ENCODE results near the gene PTPRN2. TPM values are rescaled to one million over a fixed set of nuclear protein-coding genes. Genes with fewer than 3 reads are reported as not detected.

Gene PTPRN2
- total and polyA plus RNA-seq, 2 donors (not counting 3 experiments of a cell fraction or from before 2014, with no cell fraction given), result 0.62 to 0.88 TPM

DNA sequence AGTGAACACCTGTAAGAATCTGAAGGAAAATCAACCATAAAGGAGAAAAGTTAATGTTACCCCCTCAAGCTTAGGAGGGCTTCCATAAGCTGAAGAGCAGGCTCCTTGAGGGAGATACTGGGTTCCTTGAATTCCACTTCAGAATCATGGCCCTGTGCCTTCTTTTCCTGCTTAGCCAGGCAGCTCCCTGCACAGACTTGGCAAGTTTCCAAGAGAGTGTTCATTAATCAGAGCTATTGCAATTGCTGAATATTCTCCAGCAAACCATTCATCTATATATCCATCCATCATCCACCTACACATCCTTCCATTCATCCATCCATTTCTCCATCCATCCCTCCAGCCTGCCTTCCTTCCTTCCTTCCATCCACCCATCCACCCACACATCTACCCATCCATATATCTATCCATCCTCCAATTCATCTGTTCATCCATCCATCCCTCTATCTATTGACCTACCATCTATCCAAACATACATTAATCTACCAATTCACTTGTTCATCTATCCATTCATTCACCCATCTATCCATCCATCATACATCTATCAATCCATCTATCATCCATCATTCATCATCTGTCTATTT is 574.4 kb downstream of the PTPRN2 start:
- H3K36me3 ChIP-seq (ENCODE audit: control insufficient read depth in 2 of 2, extremely low read depth in 1 of 2, insufficient read depth in 2 of 2, low read length in 2 of 2), result no peaks in the 10 kb centered on the region
- H3K79me2 ChIP-seq (ENCODE audit: control insufficient read depth, insufficient read depth, low read length), result no peaks in the 10 kb centered on the region
- no peaks in the 10 kb centered on the region for H3K27me3 ChIP-seq (ENCODE audit: control insufficient read depth in 2 of 2, insufficient read depth in 2 of 2, low read length in 2 of 2)
- no peaks in the 10 kb centered on the region for H3K9me1 ChIP-seq (replicated peaks; ENCODE audit: control insufficient read depth, extremely low read depth, insufficient read depth, low read length)
- no peak overlapping the region for H2AFZ ChIP-seq (ENCODE audit: low read depth, low read length)
- no peak overlapping the region for H3K27ac ChIP-seq (ENCODE audit: insufficient read depth, low read depth, low read length)
- intact Hi-C loops (cut with micrococcal nuclease), result no loop called here
- TF ChIP-seq FOS (IDR thresholded peaks at IDR 0.05; ENCODE audit: borderline replicate concordance, insufficient read depth, low read length) (no peak), EZH2 (IDR thresholded peaks at IDR 0.05; ENCODE audit: borderline replicate concordance, low read depth, low read length, severe bottlenecking) (no peak), GATA2 (IDR thresholded peaks at IDR 0.05; ENCODE audit: insufficient read depth, insufficient read length, low read depth, low read length) (no peak), JUN (IDR thresholded peaks at IDR 0.05; ENCODE audit: borderline replicate concordance, insufficient read depth, insufficient read length, low read depth) (no peak), POLR2AphosphoS5 (IDR thresholded peaks at IDR 0.05; ENCODE audit: insufficient read depth, low read depth, low read length) (no peak), POLR2A (IDR thresholded peaks at IDR 0.05; ENCODE audit: low read depth, low read length) (no peak), MYC (IDR thresholded peaks at IDR 0.05; ENCODE audit: low read depth, low read length) (no peak)
- TF ChIP-seq, protein P1, sequence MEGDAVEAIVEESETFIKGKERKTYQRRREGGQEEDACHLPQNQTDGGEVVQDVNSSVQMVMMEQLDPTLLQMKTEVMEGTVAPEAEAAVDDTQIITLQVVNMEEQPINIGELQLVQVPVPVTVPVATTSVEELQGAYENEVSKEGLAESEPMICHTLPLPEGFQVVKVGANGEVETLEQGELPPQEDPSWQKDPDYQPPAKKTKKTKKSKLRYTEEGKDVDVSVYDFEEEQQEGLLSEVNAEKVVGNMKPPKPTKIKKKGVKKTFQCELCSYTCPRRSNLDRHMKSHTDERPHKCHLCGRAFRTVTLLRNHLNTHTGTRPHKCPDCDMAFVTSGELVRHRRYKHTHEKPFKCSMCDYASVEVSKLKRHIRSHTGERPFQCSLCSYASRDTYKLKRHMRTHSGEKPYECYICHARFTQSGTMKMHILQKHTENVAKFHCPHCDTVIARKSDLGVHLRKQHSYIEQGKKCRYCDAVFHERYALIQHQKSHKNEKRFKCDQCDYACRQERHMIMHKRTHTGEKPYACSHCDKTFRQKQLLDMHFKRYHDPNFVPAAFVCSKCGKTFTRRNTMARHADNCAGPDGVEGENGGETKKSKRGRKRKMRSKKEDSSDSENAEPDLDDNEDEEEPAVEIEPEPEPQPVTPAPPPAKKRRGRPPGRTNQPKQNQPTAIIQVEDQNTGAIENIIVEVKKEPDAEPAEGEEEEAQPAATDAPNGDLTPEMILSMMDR (IDR thresholded peaks at IDR 0.05; ENCODE audit: extremely low read depth in 1 of 2, insufficient read depth in 1 of 2, low read depth in 1 of 2, low read length in 2 of 2), result no peak
- TF ChIP-seq, protein P2, sequence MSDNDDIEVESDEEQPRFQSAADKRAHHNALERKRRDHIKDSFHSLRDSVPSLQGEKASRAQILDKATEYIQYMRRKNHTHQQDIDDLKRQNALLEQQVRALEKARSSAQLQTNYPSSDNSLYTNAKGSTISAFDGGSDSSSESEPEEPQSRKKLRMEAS (IDR thresholded peaks at IDR 0.05; ENCODE audit: insufficient read depth, insufficient read length), result no peak
- H3K4me1 ChIP-seq (ENCODE audit: control insufficient read depth, extremely low read depth, insufficient read depth, low read length), result no peaks in the 10 kb centered on the region
- H3K9ac ChIP-seq (replicated peaks; ENCODE audit: extremely low read depth, insufficient read depth, low read length), result no peak overlapping the region
- H3K9me3 ChIP-seq (replicated peaks; ENCODE audit: control insufficient read depth, insufficient read depth, low read length), result peaks cover 9% of the 10 kb centered on the region
- no TSS peak for BruUV-seq (replicated peaks)
- dilution Hi-C loops (cut with MboI; ENCODE audit: extremely low pct_ligation_motif_present, low sequenced_read_pairs), result no loop called here
- CTCF ChIA-PET, result no interaction called here
- H4K20me1 ChIP-seq (replicated peaks; ENCODE audit: control insufficient read depth, extremely low read depth, insufficient read depth, low read length), result no peaks in the 10 kb centered on the region
- POLR2A ChIA-PET, result no interaction called here
- DNase-seq (ENCODE audit: low read depth, low spot score) (no peak), FAIRE-seq (no peak)
- H3K4me2 ChIP-seq (ENCODE audit: insufficient read depth, low read length), result no peak overlapping the region
- H3K4me3 ChIP-seq (replicated peaks in 1 of 3; ENCODE audit: insufficient read depth in 1 of 3, low read depth in 1 of 3, low read length in 3 of 3), result no peak overlapping the region

Measured in endothelial cell of umbilical vein (primary cell).